ENCODE results near the gene CCR5. TPM values are rescaled to one million over a fixed set of nuclear protein-coding genes. Genes with fewer than 3 reads are reported as not detected.

Gene CCR5
- total and polyA plus RNA-seq, 9 of the 15 experiments (the other 6 are each of a cell fraction or from before 2014, with no cell fraction given), result not detected

DNA sequence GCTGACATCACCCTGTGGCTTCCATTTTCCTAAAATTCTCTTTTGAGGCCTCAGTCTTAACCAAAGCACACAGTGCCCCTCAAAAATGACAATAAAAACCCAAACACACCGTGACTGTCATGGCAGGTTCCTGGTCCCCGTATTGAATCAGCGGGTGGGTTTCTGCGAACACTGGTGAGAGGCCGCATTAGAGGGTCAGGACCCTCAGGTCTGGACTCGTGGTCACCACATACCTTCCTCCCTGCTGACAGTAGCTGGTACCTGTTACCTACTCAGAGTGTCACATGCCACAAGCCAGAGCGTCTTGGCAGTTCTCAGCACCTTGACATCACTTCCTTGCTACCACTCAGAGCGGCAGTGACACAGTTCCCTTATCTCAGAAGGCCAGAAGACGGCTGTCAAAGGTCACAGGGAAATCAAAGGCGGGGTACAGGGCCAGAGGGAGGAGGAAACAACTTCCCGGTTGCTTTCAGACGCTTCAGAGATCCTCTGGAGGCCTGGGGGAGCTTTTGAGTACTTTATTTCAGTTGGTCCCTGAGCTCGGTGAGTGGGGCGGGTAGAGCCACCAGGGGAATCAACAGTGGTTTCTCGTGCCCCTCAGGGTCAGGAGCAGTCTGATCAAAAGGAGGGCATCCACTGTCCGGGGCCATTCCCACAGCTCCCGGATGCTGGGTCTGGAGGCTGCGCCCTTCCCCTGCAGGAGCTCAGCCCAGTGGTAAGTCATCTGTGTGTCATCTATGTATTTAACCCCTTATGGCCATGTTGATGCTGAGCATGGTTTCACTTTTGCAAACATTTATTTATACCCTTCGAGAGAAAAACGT, 36.3 kb downstream of the CCR5 start, which contains the start of the genes CCR5AS and CCRL2 (continued):
- TF ChIP-seq, protein P1, sequence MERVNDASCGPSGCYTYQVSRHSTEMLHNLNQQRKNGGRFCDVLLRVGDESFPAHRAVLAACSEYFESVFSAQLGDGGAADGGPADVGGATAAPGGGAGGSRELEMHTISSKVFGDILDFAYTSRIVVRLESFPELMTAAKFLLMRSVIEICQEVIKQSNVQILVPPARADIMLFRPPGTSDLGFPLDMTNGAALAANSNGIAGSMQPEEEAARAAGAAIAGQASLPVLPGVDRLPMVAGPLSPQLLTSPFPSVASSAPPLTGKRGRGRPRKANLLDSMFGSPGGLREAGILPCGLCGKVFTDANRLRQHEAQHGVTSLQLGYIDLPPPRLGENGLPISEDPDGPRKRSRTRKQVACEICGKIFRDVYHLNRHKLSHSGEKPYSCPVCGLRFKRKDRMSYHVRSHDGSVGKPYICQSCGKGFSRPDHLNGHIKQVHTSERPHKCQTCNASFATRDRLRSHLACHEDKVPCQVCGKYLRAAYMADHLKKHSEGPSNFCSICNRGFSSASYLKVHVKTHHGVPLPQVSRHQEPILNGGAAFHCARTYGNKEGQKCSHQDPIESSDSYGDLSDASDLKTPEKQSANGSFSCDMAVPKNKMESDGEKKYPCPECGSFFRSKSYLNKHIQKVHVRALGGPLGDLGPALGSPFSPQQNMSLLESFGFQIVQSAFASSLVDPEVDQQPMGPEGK (CRISPR knock-in tag; IDR thresholded peaks at IDR 0.05; ENCODE audit: borderline replicate concordance), result peak; percentile 44; the same call in 1 of the 2 replicates
- TF ChIP-seq NELFE (IDR thresholded peaks at IDR 0.05; ENCODE audit: insufficient read depth, insufficient read length) (no peak), CHCHD3 (CRISPR knock-in tag; IDR thresholded peaks at IDR 0.05) (no peak), GATAD2B (IDR thresholded peaks at IDR 0.05; ENCODE audit: borderline replicate concordance) (peak; percentile 62; the same call in 1 of the 2 replicates), ETV6 (IDR thresholded peaks at IDR 0.05; ENCODE audit: borderline replicate concordance in 1 of 2, low read depth in 2 of 2, low read length in 1 of 2) (peak in 1 of 2 experiments; percentile 60; a peak in 2 of 4 replicates), ETV6 (CRISPR knock-in tag; IDR thresholded peaks at IDR 0.05; ENCODE audit: borderline replicate concordance) (no peak), MEF2D (tag; conservative IDR thresholded peaks at IDR 0.05; ENCODE audit: low read depth) (peak; percentile 87), ATF7 (IDR thresholded peaks at IDR 0.05) (peak; percentile 94), PPARD (CRISPR knock-in tag; IDR thresholded peaks at IDR 0.05) (no peak), SMAD2 (IDR thresholded peaks at IDR 0.05; ENCODE audit: low read depth, low read length) (no peak), POLR2A (conservative IDR thresholded peaks at IDR 0.05) (peak; percentile 68), GTF2B (IDR thresholded peaks at IDR 0.05; ENCODE audit: extremely low read depth, insufficient read length) (no peak), ZNF551 (CRISPR knock-in tag; IDR thresholded peaks at IDR 0.05) (no peak), UBTF (IDR thresholded peaks at IDR 0.05; ENCODE audit: borderline replicate concordance in 1 of 2, low read depth in 2 of 2, low read length in 2 of 2) (peak in 1 of 2 experiments; percentile 39; a peak in 1 of 4 replicates)
- TF ChIP-seq, protein P2, sequence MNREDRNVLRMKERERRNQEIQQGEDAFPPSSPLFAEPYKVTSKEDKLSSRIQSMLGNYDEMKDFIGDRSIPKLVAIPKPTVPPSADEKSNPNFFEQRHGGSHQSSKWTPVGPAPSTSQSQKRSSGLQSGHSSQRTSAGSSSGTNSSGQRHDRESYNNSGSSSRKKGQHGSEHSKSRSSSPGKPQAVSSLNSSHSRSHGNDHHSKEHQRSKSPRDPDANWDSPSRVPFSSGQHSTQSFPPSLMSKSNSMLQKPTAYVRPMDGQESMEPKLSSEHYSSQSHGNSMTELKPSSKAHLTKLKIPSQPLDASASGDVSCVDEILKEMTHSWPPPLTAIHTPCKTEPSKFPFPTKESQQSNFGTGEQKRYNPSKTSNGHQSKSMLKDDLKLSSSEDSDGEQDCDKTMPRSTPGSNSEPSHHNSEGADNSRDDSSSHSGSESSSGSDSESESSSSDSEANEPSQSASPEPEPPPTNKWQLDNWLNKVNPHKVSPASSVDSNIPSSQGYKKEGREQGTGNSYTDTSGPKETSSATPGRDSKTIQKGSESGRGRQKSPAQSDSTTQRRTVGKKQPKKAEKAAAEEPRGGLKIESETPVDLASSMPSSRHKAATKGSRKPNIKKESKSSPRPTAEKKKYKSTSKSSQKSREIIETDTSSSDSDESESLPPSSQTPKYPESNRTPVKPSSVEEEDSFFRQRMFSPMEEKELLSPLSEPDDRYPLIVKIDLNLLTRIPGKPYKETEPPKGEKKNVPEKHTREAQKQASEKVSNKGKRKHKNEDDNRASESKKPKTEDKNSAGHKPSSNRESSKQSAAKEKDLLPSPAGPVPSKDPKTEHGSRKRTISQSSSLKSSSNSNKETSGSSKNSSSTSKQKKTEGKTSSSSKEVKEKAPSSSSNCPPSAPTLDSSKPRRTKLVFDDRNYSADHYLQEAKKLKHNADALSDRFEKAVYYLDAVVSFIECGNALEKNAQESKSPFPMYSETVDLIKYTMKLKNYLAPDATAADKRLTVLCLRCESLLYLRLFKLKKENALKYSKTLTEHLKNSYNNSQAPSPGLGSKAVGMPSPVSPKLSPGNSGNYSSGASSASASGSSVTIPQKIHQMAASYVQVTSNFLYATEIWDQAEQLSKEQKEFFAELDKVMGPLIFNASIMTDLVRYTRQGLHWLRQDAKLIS (CRISPR knock-in tag; IDR thresholded peaks at IDR 0.05), result 0 out of 2 replicates have a peak, but pooled peaks have one; percentile 48
- TF ChIP-seq, protein P3, sequence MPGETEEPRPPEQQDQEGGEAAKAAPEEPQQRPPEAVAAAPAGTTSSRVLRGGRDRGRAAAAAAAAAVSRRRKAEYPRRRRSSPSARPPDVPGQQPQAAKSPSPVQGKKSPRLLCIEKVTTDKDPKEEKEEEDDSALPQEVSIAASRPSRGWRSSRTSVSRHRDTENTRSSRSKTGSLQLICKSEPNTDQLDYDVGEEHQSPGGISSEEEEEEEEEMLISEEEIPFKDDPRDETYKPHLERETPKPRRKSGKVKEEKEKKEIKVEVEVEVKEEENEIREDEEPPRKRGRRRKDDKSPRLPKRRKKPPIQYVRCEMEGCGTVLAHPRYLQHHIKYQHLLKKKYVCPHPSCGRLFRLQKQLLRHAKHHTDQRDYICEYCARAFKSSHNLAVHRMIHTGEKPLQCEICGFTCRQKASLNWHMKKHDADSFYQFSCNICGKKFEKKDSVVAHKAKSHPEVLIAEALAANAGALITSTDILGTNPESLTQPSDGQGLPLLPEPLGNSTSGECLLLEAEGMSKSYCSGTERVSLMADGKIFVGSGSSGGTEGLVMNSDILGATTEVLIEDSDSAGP (CRISPR knock-in tag; IDR thresholded peaks at IDR 0.05), result 0 out of 2 replicates have a peak, but pooled peaks have one; percentile 16

Data from K562 (cell line).